Stimulated activated naive CD4-positive, alpha-beta T cell treated with Interleukin-2 at 50 U/mL for 16 hours (primary cell): ENCODE results near the gene LAMC1.
"Not testable (repeated sequence)": the region's sequence is repeated elsewhere in the genome, so short reads cannot be mapped to it uniquely, and the experiment has no call there.

Experiments
- DNase-seq: peaks from one replicate; lab custom pipeline; 2025; lab: John Stamatoyannopoulos, UW

Gene LAMC1

GRCh38 chr1:183043872-183044854 is 20.9 kb downstream of the LAMC1 start:
- no peak for DNase-seq

GRCh38 chr1:183044893-183045649 is 21.9 kb downstream of the LAMC1 start:
- DNase-seq, result no peak

GRCh38 chr1:183048087-183049085 is 25.2 kb downstream of the LAMC1 start:
- no peak for DNase-seq

- DNase-seq, result no peak
Observed at GRCh38 chr1:183051546-183051945, 28.3 kb downstream of the LAMC1 start.

- no peak for DNase-seq
Observed at GRCh38 chr1:183052861-183053260, 29.6 kb downstream of the LAMC1 start.

- no peak for DNase-seq
Observed at GRCh38 chr1:183058851-183059502, 35.8 kb downstream of the LAMC1 start.

- no peak for DNase-seq
Observed at GRCh38 chr1:183061194-183061593, 38.0 kb downstream of the LAMC1 start.

- no peak for DNase-seq
Observed at GRCh38 chr1:183063349-183063748, 40.1 kb downstream of the LAMC1 start.

- DNase-seq, result no peak
Observed at GRCh38 chr1:183065168-183065706, 42.0 kb downstream of the LAMC1 start.

GRCh38 chr1:183066432-183066831 is 43.2 kb downstream of the LAMC1 start:
- DNase-seq, result not testable (repeated sequence)

- no peak for DNase-seq
Observed at GRCh38 chr1:183069562-183070216, 46.5 kb downstream of the LAMC1 start.

- no peak for DNase-seq
Observed at GRCh38 chr1:183070234-183070922, 47.2 kb downstream of the LAMC1 start.

- DNase-seq, result no peak
Observed at GRCh38 chr1:183070923-183071618, 47.9 kb downstream of the LAMC1 start.

- DNase-seq, result not testable (repeated sequence)
Observed at GRCh38 chr1:183072595-183072994, 49.4 kb downstream of the LAMC1 start.

GRCh38 chr1:183073320-183073719 is 50.1 kb downstream of the LAMC1 start:
- DNase-seq, result no peak

GRCh38 chr1:183074215-183074614 is 51.0 kb downstream of the LAMC1 start:
- no peak for DNase-seq

- DNase-seq, result no peak
Observed at GRCh38 chr1:183075861-183076260, 52.6 kb downstream of the LAMC1 start.

- no peak for DNase-seq
Observed at GRCh38 chr1:183077097-183077496, 53.9 kb downstream of the LAMC1 start.
